Measurements from ENCODE around the gene SMIM28. TPM values are rescaled to one million over a fixed set of nuclear protein-coding genes. Genes with fewer than 3 reads are reported as not detected.

SMIM28 gene
- total RNA-seq, 4 donors from 2014 or later: not detected

DNA sequence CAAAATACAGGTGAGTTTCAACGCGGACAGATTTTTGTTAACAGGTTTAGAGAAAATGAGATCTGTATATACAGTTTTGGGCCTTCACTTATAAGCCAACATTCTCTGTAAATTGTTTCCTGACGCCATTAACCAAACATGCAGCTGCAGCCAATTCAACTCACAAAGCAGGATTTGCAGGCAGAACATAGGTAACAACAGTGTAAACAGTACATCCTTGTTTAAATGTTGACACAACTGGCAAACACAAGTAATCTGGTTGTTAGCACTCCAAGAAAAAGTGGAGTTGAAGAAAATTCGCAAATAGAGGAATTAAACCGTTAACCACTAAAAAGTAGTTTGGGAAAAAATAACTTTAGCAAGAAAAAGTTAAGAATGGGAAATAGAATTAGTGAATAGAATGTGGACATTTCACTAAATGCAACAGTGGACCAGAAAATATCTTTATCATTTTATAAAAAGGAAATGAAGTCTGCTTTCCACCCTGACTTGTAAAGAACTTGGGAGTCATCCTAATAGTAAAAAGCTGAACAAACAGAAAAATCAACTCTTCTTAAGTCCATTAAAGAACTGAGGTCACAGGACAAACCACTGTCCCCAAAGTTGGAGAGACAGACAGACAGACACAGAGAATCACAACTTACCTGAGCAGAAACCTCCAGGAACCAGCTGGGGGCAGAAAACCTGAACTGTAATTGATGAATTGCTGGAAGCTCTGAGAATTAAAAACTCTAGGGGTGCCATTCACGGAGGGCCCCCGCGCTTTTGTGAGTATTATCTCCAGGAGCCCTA is 10.1 kb downstream of the SMIM28 start:
- Histone ChIP-seq H3K4me1 (no peaks in the 10 kb centered on the region), H3K27me3 (no peaks in the 10 kb centered on the region), H3K9me3 (no peaks in the 10 kb centered on the region), H3K4me3 (no peak overlapping the region), H3K36me3 (no peaks in the 10 kb centered on the region), H3K27ac (no peak overlapping the region)
- TF ChIP-seq, protein P1, sequence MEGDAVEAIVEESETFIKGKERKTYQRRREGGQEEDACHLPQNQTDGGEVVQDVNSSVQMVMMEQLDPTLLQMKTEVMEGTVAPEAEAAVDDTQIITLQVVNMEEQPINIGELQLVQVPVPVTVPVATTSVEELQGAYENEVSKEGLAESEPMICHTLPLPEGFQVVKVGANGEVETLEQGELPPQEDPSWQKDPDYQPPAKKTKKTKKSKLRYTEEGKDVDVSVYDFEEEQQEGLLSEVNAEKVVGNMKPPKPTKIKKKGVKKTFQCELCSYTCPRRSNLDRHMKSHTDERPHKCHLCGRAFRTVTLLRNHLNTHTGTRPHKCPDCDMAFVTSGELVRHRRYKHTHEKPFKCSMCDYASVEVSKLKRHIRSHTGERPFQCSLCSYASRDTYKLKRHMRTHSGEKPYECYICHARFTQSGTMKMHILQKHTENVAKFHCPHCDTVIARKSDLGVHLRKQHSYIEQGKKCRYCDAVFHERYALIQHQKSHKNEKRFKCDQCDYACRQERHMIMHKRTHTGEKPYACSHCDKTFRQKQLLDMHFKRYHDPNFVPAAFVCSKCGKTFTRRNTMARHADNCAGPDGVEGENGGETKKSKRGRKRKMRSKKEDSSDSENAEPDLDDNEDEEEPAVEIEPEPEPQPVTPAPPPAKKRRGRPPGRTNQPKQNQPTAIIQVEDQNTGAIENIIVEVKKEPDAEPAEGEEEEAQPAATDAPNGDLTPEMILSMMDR (IDR thresholded peaks at IDR 0.05): no peak
- no peak for TF ChIP-seq POLR2A (IDR thresholded peaks at IDR 0.05)
- no peak for DNase-seq

DNA sequence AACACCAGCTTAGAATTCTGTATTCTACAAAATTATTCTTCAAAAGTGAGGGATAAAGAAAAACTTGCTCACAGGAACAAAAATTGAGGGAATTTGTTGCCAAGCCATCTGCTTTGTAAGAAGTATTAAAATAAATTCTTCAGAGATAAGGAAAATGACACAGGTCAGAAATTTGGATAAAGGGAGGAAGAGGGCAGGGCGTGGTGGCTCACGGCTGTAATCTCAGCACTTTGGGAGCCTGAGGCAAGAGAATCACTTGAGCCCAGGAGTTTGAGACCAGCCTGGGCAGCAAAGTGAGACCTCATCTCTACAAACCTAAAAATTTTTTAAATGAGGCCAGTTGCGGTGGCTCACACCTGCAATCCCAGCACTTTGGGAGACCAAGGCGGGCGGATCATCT is 11.8 kb downstream of the SMIM28 start:
- Histone ChIP-seq H3K4me1 (no peaks in the 10 kb centered on the region), H3K4me3 (no peak overlapping the region), H3K36me3 (no peaks in the 10 kb centered on the region), H3K27ac (no peak overlapping the region), H3K9me3 (no peaks in the 10 kb centered on the region), H3K27me3 (no peaks in the 10 kb centered on the region)
- no peak for DNase-seq
- TF ChIP-seq, protein P1 (IDR thresholded peaks at IDR 0.05): no peak
- TF ChIP-seq POLR2A (IDR thresholded peaks at IDR 0.05): no peak

DNA sequence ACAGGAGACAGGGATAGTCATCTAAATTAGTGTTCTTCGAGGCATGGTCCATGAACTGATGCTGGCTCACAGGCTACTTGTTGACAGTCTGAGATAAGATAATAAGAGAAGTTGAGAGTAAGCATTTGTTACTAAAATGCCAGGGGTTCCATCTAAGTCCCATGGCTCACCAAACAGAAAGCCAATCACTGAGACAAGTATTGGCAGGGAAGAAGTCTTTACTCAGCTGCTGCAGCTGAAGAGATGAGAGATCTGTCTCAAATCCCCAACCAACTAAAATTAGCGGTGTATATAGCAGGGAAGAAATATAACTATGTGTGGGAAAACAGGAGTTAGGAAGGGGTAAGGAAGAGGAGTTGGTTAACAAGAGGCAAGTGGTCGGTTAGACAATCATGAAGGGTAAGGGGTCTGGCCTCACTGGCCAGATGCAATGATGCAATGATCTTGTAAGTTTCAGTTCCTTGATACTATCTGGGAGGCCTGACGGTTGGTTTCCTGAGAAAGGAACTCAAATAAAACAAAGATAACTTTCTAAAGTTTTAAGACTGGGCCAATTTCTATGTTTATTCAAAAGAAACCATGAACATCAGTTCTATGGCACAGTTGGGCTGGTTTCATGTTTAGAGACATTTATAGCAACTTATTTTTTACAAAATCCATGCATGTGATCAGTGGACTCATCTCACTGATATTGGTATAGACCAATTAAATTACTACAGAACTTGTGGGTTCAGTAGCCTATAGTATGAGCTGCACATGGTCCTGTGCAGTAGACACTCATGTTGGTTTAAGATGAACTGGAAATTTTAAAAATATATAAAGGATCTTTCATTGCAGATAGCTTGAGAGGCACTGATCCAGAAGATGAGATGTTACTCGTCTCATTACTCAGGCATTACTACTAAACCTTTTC is 16.4 kb downstream of the SMIM28 start:
- Histone ChIP-seq H3K9me3 (no peaks in the 10 kb centered on the region), H3K27me3 (no peaks in the 10 kb centered on the region), H3K4me1 (no peaks in the 10 kb centered on the region), H3K4me3 (no peak overlapping the region), H3K27ac (no peak overlapping the region), H3K36me3 (no peaks in the 10 kb centered on the region)
- no peak for DNase-seq
- TF ChIP-seq, protein P1 (IDR thresholded peaks at IDR 0.05): no peak
- no peak for TF ChIP-seq POLR2A (IDR thresholded peaks at IDR 0.05)

- H3K4me1 ChIP-seq: no peaks in the 10 kb centered on the region
- H3K9me3 ChIP-seq: no peaks in the 10 kb centered on the region
- H3K27ac ChIP-seq: no peak overlapping the region
- no peak for DNase-seq
- H3K36me3 ChIP-seq: no peaks in the 10 kb centered on the region
- TF ChIP-seq, protein P1 (IDR thresholded peaks at IDR 0.05): no peak
- TF ChIP-seq POLR2A (IDR thresholded peaks at IDR 0.05): no peak
- H3K27me3 ChIP-seq: no peaks in the 10 kb centered on the region
- no peak overlapping the region for H3K4me3 ChIP-seq
These were observed 19.0 kb downstream of the SMIM28 start for GRCh38 chr6:138396709-138397108.

DNA sequence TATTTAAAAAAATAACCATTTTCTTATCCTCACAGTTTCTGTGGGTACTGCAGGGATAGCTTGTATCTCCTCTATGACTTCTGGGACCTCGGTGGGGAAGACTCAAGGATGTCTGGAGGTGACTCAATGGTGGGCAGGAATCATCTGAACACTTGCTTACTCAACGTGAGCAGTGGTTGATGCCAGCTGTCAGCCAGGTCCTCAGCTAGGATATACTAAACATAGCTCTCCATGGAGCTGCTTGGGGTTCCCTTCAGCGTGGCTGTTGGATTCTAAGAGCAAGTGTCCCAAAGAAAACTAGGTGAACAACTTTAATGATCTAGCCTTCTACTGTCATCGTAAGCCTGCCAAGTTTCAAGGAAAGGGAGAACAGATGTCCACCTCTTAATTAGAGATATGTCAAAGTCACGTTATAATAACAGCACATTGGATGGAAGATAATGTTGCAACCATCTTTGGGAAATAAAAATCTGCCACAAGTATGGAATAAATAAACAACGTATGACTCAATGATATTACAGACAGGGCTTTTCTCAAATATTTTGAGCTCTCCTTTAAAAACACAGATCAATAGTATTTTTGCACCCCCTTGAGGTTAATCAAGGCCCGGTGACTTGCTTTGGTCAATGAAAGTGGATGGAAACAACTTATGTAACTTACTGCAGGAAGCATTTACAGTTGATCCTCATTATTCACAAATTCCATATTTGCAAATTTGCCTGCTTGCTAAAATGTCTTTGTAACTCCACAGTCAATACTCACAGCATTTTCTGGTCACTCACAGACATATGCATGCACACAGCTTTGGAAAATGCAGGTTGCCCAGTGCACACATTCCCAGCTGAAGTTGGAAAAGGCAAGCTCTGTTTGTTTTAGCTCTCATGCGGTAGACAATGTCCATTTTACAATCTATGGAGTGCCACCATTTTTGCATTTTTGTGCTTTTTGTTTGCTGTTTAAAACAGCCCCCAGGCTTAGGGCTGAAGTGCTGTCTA is 19.7 kb downstream of the SMIM28 start:
- Histone ChIP-seq H3K27me3 (no peaks in the 10 kb centered on the region), H3K9me3 (no peaks in the 10 kb centered on the region), H3K27ac (no peak overlapping the region), H3K4me3 (no peak overlapping the region), H3K4me1 (no peaks in the 10 kb centered on the region), H3K36me3 (no peaks in the 10 kb centered on the region)
- no peak for TF ChIP-seq POLR2A (IDR thresholded peaks at IDR 0.05)
- TF ChIP-seq, protein P1 (IDR thresholded peaks at IDR 0.05): no peak
- DNase-seq: no peak

Measured in Peyer's patch (tissue), 4 donors.